Osteoblast (primary cell): ENCODE data around the gene SSBP2. TPM values are rescaled to one million over a fixed set of nuclear protein-coding genes. Genes with fewer than 3 reads are reported as not detected.

Experiments
- DNase-seq: peaks from one replicate; pipeline ENCODE4 v3.0.0; 2011; ENCODE audit warnings: low spot score, mixed read lengths; ENCODE audit not compliant: insufficient read length; ENCODE audit errors: missing footprints
- H2AFZ ChIP-seq: 2 replicates; pipeline ENCODE4 v1.6.0; 2011; ENCODE audit warnings: mild to moderate bottlenecking, low read length
- H3K27ac ChIP-seq: 2 replicates; pipeline ENCODE4 v1.5.1; 2011; ENCODE audit warnings: mild to moderate bottlenecking, low read depth, low read length, moderate library complexity
- H3K27me3 ChIP-seq: 2 replicates; pipeline ENCODE4 v1.6.0; 2012; ENCODE audit warnings: mild to moderate bottlenecking, control low read depth, inconsistent platforms, low read length, moderate library complexity; ENCODE audit not compliant: insufficient read depth
- H3K36me3 ChIP-seq: 2 replicates; pipeline ENCODE4 v1.5.1; 2011; ENCODE audit warnings: mild to moderate bottlenecking, low read length, control low read depth, moderate library complexity; ENCODE audit not compliant: insufficient read depth
- H3K4me1 ChIP-seq: 2 replicates; pipeline ENCODE4 v1.5.1; 2011; ENCODE audit warnings: mild to moderate bottlenecking, low read length, control low read depth, moderate library complexity; ENCODE audit not compliant: insufficient read depth
- H3K4me2 ChIP-seq: 2 replicates; pipeline ENCODE4 v1.6.0; 2011; ENCODE audit warnings: mild to moderate bottlenecking, low read length; ENCODE audit not compliant: insufficient read depth
- H3K4me3 ChIP-seq: fragments of 200-600 bp; sonication (generic); 3 replicates; pipeline ENCODE4 v1.5.1; 2012; ENCODE audit warnings: mild to moderate bottlenecking, low read length, inconsistent platforms; ENCODE audit not compliant: insufficient read depth
- H3K79me2 ChIP-seq: 2 replicates; pipeline ENCODE4 v1.6.0; 2012; ENCODE audit warnings: mild to moderate bottlenecking, low read length, control low read depth, inconsistent platforms; ENCODE audit not compliant: insufficient read depth
- H3K9me3 ChIP-seq: 2 replicates; pipeline ENCODE4 v1.5.1; 2011; ENCODE audit warnings: low read depth, low read length, control low read depth
- H4K20me1 ChIP-seq: 2 replicates; pipeline ENCODE4 v1.6.0; 2012; ENCODE audit warnings: mild to moderate bottlenecking, low read length, control low read depth; ENCODE audit not compliant: insufficient read depth
- total RNA-seq: library from RNA; depleted of rRNA; stranded (reverse); fragments of >200 nt; gene quantifications from 2 replicates; pipeline ENCODE4 v1.2.3, GENCODE V29; 2012
- TF ChIP-seq, protein P1 (sequence below): IDR thresholded peaks from 2 replicates; pipeline ENCODE4 v1.5.1; 2011; ENCODE audit warnings: mild to moderate bottlenecking, low read depth, low read length, moderate library complexity; ENCODE audit errors: extremely low read depth

The SSBP2 gene
- 18.1 and 23.6 TPM in 2 replicates for total RNA-seq

DNA sequence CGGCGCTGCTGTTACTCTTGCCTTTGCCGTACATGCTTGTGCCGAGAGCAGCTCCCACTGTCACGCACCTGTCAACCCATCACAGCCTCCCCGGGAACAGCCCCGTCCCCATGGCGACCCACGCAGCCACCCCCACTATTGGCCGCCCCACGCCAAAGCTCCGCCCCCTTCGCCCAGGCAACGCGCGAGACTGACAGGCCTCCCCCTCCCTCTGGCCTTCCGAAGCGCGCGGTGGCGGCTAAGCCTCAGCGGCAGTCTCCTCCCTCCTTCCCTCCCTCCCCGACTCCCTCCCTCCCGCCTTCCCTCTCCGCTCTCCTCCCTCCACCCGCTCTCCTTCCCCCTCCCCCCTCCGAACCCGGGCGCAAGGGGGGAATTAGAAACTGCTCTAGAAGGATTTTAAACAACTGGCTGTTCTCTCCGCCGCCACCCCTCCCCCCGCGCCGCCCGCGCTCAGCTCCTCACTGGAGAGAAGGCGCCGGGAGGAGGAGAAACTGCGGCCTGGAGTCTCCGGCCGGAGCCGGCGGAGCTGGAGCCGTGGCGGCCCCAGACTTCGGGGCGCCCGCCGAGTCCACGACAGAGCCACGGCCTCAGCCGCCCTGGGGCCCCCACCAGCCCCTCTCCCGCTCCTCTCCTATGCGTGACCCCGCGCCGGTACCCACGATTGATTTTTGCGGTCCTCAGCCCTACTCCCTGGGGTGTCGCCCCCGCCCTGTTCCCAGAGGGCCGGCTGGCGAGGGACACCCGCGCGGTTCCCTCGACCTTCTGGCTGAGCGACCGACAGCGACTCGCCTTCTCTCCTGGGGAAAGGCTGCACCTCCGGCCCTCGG lies at the start of gene SSBP2:
Gene SSBP2, minus strand, starts transcription at position 89 of the 827 bp plus-strand sequence. Its CDS starts 55 bp downstream, at position 34.
- Histone ChIP-seq H3K27ac (peak within 1 kb of the TSS; percentile 80), H3K4me3 (peak within 1 kb of the TSS; percentile 83), H3K4me1 (peaks cover 23% of the 10 kb centered on the region), H2AFZ (peak within 1 kb of the TSS; percentile 87), H3K27me3 (no peaks in the 10 kb centered on the region), H3K79me2 (peaks cover 27% of the 10 kb centered on the region), H3K9me3 (no peaks in the 10 kb centered on the region), H3K36me3 (no peaks in the 10 kb centered on the region), H4K20me1 (peaks cover 6% of the 10 kb centered on the region), H3K4me2 (peak within 1 kb of the TSS; percentile 87)
- DNase-seq: peak; percentile 99
- TF ChIP-seq, protein P1, sequence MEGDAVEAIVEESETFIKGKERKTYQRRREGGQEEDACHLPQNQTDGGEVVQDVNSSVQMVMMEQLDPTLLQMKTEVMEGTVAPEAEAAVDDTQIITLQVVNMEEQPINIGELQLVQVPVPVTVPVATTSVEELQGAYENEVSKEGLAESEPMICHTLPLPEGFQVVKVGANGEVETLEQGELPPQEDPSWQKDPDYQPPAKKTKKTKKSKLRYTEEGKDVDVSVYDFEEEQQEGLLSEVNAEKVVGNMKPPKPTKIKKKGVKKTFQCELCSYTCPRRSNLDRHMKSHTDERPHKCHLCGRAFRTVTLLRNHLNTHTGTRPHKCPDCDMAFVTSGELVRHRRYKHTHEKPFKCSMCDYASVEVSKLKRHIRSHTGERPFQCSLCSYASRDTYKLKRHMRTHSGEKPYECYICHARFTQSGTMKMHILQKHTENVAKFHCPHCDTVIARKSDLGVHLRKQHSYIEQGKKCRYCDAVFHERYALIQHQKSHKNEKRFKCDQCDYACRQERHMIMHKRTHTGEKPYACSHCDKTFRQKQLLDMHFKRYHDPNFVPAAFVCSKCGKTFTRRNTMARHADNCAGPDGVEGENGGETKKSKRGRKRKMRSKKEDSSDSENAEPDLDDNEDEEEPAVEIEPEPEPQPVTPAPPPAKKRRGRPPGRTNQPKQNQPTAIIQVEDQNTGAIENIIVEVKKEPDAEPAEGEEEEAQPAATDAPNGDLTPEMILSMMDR: no peak

DNA sequence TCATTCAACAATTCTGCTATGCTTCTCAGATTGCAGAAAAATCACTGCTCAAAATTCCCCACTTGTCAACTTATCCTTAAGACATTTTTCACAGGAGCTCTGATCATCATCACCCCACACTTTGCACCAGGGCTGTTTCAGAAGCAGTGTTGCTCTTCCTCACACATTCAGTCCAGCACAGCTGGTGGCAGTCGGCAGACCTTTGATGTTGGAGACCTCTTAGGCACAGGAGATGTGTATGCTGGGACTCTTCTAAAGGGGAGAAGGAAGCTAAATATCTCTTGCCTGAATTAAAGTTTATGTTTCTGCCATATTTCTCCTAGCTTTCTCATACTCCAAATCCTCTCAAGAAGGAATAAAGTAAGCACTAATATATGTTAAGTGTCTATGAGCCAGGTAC lies 44.8 kb upstream of the SSBP2 start:
- Histone ChIP-seq H3K36me3 (no peaks in the 10 kb centered on the region), H4K20me1 (no peaks in the 10 kb centered on the region), H3K27me3 (no peaks in the 10 kb centered on the region), H3K79me2 (no peaks in the 10 kb centered on the region), H3K4me2 (no peak overlapping the region), H3K4me1 (no peaks in the 10 kb centered on the region), H3K4me3 (no peak overlapping the region), H3K9me3 (no peaks in the 10 kb centered on the region), H3K27ac (no peak overlapping the region), H2AFZ (no peak overlapping the region)
- TF ChIP-seq, protein P1: no peak
- DNase-seq: no peak

DNA sequence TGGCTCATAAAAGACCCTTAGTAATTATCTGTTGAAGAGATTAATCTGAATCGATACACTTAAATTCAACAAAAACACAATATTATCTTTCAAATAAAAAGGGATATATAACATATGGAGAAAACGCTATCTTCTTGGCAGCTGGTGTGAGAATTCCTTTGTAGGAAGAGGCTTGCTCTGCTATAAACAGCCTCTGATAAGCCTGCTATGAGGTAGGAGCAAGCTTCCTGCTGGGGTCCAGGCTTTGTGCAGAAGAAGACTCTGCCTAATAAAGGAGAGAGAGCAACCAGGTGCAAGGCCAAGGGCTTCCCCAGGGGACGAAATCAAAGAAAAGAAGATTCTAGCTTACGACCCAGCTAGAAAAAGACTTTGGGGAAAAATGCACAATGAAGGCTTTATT lies 43.3 kb upstream of the SSBP2 start:
- H3K36me3 ChIP-seq: no peaks in the 10 kb centered on the region
- H3K27ac ChIP-seq: no peak overlapping the region
- DNase-seq: no peak
- no peaks in the 10 kb centered on the region for H4K20me1 ChIP-seq
- H3K27me3 ChIP-seq: no peaks in the 10 kb centered on the region
- H3K79me2 ChIP-seq: no peaks in the 10 kb centered on the region
- TF ChIP-seq, protein P1: no peak
- H3K9me3 ChIP-seq: no peaks in the 10 kb centered on the region
- H3K4me1 ChIP-seq: no peaks in the 10 kb centered on the region
- no peak overlapping the region for H3K4me3 ChIP-seq
- H2AFZ ChIP-seq: no peak overlapping the region
- H3K4me2 ChIP-seq: no peak overlapping the region

DNA sequence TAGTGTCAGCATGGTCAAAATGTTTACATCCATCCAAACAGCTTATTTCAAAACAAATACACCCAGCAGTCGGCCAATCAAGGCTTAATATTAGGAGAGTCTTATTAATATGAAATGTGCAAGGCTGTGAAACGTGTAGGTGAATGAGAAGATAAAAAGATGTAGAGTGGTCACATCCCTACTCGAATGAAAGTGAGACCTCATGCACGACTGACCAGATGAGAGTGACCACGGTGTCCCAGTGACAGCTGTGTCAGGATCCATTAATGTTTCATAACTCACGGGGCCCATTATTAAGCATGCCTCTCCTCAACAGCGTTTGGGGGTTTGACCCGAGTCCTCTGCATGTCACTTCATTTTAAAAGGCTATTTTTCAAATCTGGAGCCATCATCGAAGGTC lies 39.4 kb upstream of the SSBP2 start:
- Histone ChIP-seq H4K20me1 (no peaks in the 10 kb centered on the region), H3K4me2 (no peak overlapping the region), H3K36me3 (no peaks in the 10 kb centered on the region), H3K79me2 (no peaks in the 10 kb centered on the region), H3K9me3 (no peaks in the 10 kb centered on the region), H2AFZ (no peak overlapping the region), H3K27me3 (no peaks in the 10 kb centered on the region), H3K4me3 (no peak overlapping the region), H3K4me1 (peaks cover 17% of the 10 kb centered on the region), H3K27ac (no peak overlapping the region)
- TF ChIP-seq, protein P1: no peak
- peak; percentile 32 for DNase-seq
